Esophagus muscularis mucosa (tissue), 3 donors: Measurements from ENCODE around the gene TMEM185B.

ENCODE experiments used
- POLR2AphosphoS5 ChIP-seq, 2 donors: sonication (generic); formaldehyde crosslinking; IDR thresholded peaks; one replicate each; pipeline ENCODE4 v1.6.1; 2017; ENCODE audit warnings: antibody characterized with exemption in 2 of 2
- TF ChIP-seq, protein P1 (sequence below), 3 experiments: fragments of 200-600 bp in 2 of 3; fragments of 450-650 bp in 1 of 3; sonication (generic) in 2 of 3; IDR thresholded peaks; one replicate each; pipeline ENCODE4 v1.5.1; 2017 to 2019; ENCODE audit warnings: antibody characterized with exemption in 3 of 3, mild to moderate bottlenecking in 2 of 3, moderate library complexity in 1 of 3

DNA sequence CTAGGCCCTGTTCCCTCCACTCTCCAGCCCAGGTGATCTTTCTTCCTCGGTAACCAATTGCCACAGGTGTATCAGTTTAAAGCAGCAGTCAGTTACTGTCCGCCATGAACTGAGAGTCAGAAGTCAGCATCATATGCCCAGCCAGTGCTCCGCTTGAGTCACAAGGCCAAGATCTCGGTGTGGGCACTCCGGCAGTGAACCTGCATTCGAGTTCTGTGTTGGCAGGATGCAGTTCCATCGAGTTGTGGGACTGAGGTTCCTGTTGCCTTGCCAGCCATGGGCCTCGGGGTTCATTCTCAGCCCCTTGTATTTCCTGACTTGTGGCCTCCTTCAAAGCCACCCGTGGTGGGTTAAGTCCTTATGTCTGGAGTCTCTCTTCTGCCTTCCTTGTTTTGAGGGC, 3.1 kb upstream of the TMEM185B start:
- TF ChIP-seq, protein P1, sequence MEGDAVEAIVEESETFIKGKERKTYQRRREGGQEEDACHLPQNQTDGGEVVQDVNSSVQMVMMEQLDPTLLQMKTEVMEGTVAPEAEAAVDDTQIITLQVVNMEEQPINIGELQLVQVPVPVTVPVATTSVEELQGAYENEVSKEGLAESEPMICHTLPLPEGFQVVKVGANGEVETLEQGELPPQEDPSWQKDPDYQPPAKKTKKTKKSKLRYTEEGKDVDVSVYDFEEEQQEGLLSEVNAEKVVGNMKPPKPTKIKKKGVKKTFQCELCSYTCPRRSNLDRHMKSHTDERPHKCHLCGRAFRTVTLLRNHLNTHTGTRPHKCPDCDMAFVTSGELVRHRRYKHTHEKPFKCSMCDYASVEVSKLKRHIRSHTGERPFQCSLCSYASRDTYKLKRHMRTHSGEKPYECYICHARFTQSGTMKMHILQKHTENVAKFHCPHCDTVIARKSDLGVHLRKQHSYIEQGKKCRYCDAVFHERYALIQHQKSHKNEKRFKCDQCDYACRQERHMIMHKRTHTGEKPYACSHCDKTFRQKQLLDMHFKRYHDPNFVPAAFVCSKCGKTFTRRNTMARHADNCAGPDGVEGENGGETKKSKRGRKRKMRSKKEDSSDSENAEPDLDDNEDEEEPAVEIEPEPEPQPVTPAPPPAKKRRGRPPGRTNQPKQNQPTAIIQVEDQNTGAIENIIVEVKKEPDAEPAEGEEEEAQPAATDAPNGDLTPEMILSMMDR (IDR thresholded peaks at IDR 0.05) = no peak
- TF ChIP-seq POLR2AphosphoS5 (IDR thresholded peaks at IDR 0.05) = no peak
